Small intestine (tissue), 7 donors: ENCODE data around the gene TIFAB. TPM values are rescaled to one million over a fixed set of nuclear protein-coding genes. Genes with fewer than 3 reads are reported as not detected.

Experiments
- DNase-seq, 2 donors: peaks; one replicate each; pipeline versions ENCODE4 v3.0.0 to v3.0.0-alpha.2; 2013
- FAIRE-seq: peaks from 2 replicates; lab custom pipeline; 2012; peaks lifted over from hg19 to GRCh38; lab: Jason Lieb, UNC
- H3K27ac ChIP-seq, 3 donors: one replicate each; pipeline ENCODE4 v1.5.1; 2013; ENCODE audit warnings: low read length in 2 of 3, mild to moderate bottlenecking in 2 of 3, control low read depth in 1 of 3, inconsistent platforms in 1 of 3, low read depth in 1 of 3, moderate library complexity in 1 of 3
- H3K27me3 ChIP-seq, 3 donors: one replicate each; pipeline ENCODE4 v1.6.1; 2013; ENCODE audit warnings: low read length in 3 of 3, inconsistent platforms in 1 of 3; ENCODE audit not compliant: control insufficient read depth in 3 of 3, insufficient read depth in 3 of 3
- H3K36me3 ChIP-seq, 3 donors: one replicate each; pipeline ENCODE4 v1.6.1; 2013; ENCODE audit warnings: low read length in 3 of 3, inconsistent platforms in 1 of 3, low read depth in 1 of 3, mild to moderate bottlenecking in 1 of 3, moderate library complexity in 1 of 3; ENCODE audit not compliant: control insufficient read depth in 3 of 3, insufficient read depth in 2 of 3
- H3K4me1 ChIP-seq, 3 donors: one replicate each; pipeline ENCODE4 v1.6.1; 2013; ENCODE audit warnings: low read length in 2 of 3, inconsistent platforms in 1 of 3, low read depth in 1 of 3, mild to moderate bottlenecking in 1 of 3, moderate library complexity in 1 of 3; ENCODE audit not compliant: control insufficient read depth in 3 of 3, insufficient read depth in 2 of 3
- H3K4me3 ChIP-seq, 3 donors: one replicate each; pipeline ENCODE4 v1.5.1; 2013; ENCODE audit warnings: low read length in 3 of 3, control low read depth in 1 of 3, inconsistent platforms in 1 of 3, low read depth in 1 of 3, mild to moderate bottlenecking in 1 of 3, moderate library complexity in 1 of 3
- H3K9me3 ChIP-seq, 2 donors: one replicate each; pipeline ENCODE4 v1.6.1; 2013; ENCODE audit warnings: low read depth in 1 of 2, low read length in 1 of 2; ENCODE audit not compliant: control insufficient read depth in 2 of 2, insufficient read depth in 1 of 2
- WGBS, 3 donors: extraction: QIAGEN DNeasy Blood & Tissue Kit; methylation state at CpG; one replicate each; pipeline ENCODE4 v1.1.7; 2013; 5-methylcytosine and 5-hydroxymethylcytosine counted together
- polyA plus RNA-seq, 4 donors: library from polyadenylated mRNA; stranded (reverse) in 3 of 4; unstranded in 1 of 4; fragments of 200-250 nt in 3 of 4; fragments of 120-200 nt in 1 of 4; gene quantifications; one replicate each; pipeline versions ENCODE4 v1.2.1 to v1.2.3, GENCODE V29; 2013
- donor health status: healthy with polysubstance abuse.
- donor health status: control.
- donor health status: control.
- donor health status: Bipolar disorder and iron deficiency.
- donor health status: healthy.

The TIFAB gene
- polyA plus RNA-seq, 4 donors = 0.07 to 1.4 (median 0.27) TPM; not detected in 1

- peak; percentile 6 to 31 for DNase-seq
- no peak for FAIRE-seq
- WGBS, 3 donors = 5 to 12% (median 6%) methylated on average over 38 to 40 of the region's 40 CpGs
These were observed 39.6 kb upstream of the TIFAB start for GRCh38 chr5:135491552-135492318.

GRCh38 chr5:135491038-135491551 lies 38.9 kb upstream of the TIFAB start:
- H3K27me3 ChIP-seq = peaks cover 8 to 90% (median 31%) of the 10 kb centered on the region in 3 donors
- H3K9me3 ChIP-seq = no peaks in the 10 kb centered on the region
- peaks cover 0 to 17% (median 0%) of the 10 kb centered on the region in 3 donors for H3K4me1 ChIP-seq
- no peak overlapping the region for H3K4me3 ChIP-seq
- no peaks in the 10 kb centered on the region for H3K36me3 ChIP-seq
- no peak for DNase-seq
- H3K27ac ChIP-seq = no peak overlapping the region
- WGBS, 3 donors = 24 to 26% (median 26%) methylated on average over 14 of the region's 14 CpGs
- no peak for FAIRE-seq

More at GRCh38 chr5:135491552-135492318, 39.6 kb upstream of the TIFAB start:
- no peaks in the 10 kb centered on the region for H3K36me3 ChIP-seq
- no peaks in the 10 kb centered on the region for H3K9me3 ChIP-seq
- no peak overlapping the region for H3K27ac ChIP-seq
- no peak overlapping the region for H3K4me3 ChIP-seq
- H3K27me3 ChIP-seq = peaks cover 8 to 86% (median 30%) of the 10 kb centered on the region in 3 donors
- H3K4me1 ChIP-seq = peaks cover 0 to 17% (median 0%) of the 10 kb centered on the region in 3 donors

- DNase-seq (peak in 1 of 2 donors; percentile 11), FAIRE-seq (no peak)
- Histone ChIP-seq H3K4me3 (no peak overlapping the region), H3K9me3 (no peaks in the 10 kb centered on the region), H3K27ac (no peak overlapping the region), H3K27me3 (peaks cover 8 to 96% (median 34%) of the 10 kb centered on the region in 3 donors), H3K4me1 (peaks cover 0 to 17% (median 0%) of the 10 kb centered on the region in 3 donors), H3K36me3 (no peaks in the 10 kb centered on the region)
- 26 to 36% (median 28%) methylated on average over 49 of the region's 49 CpGs for WGBS, 3 donors
These were observed 38.3 kb upstream of the TIFAB start for GRCh38 chr5:135490245-135491037.

GRCh38 chr5:135489466-135490244 lies 37.5 kb upstream of the TIFAB start:
- FAIRE-seq = no peak
- WGBS, 3 donors = 6 to 12% (median 9%) methylated on average over 53 of the region's 53 CpGs
- Histone ChIP-seq H3K9me3 (no peaks in the 10 kb centered on the region), H3K27ac (no peak overlapping the region), H3K36me3 (no peaks in the 10 kb centered on the region), H3K27me3 (peaks cover 8 to 94% (median 34%) of the 10 kb centered on the region in 3 donors), H3K4me3 (no peak overlapping the region), H3K4me1 (peaks cover 0 to 17% (median 0%) of the 10 kb centered on the region in 3 donors)
- DNase-seq = peak in 1 of 2 donors; percentile 18

GRCh38 chr5:135488727-135489465 lies 36.7 kb upstream of the TIFAB start:
- 4 to 5% (median 4%) methylated on average over 43 to 44 of the region's 44 CpGs for WGBS, 3 donors
- DNase-seq (peak in 1 of 2 donors; percentile 26), FAIRE-seq (no peak)
- Histone ChIP-seq H3K36me3 (no peaks in the 10 kb centered on the region), H3K27ac (no peak overlapping the region), H3K9me3 (no peaks in the 10 kb centered on the region), H3K4me3 (no peak overlapping the region), H3K4me1 (peaks cover 0 to 17% (median 0%) of the 10 kb centered on the region in 3 donors), H3K27me3 (peaks cover 8 to 90% (median 34%) of the 10 kb centered on the region in 3 donors)

- no peak for FAIRE-seq
- peaks cover 8 to 86% (median 34%) of the 10 kb centered on the region in 3 donors for H3K27me3 ChIP-seq
- H3K36me3 ChIP-seq = no peaks in the 10 kb centered on the region
- no peaks in the 10 kb centered on the region for H3K9me3 ChIP-seq
- no peak overlapping the region for H3K27ac ChIP-seq
- WGBS, 3 donors = 33 to 49% (median 44%) methylated on average over 11 of the region's 11 CpGs
- DNase-seq = no peak
- no peak overlapping the region for H3K4me3 ChIP-seq
- peaks cover 0 to 17% (median 0%) of the 10 kb centered on the region in 3 donors for H3K4me1 ChIP-seq
These were observed 35.8 kb upstream of the TIFAB start for GRCh38 chr5:135487839-135488514.

- FAIRE-seq = no peak
These were observed 34.9 kb upstream of the TIFAB start for GRCh38 chr5:135487037-135487395.

More at GRCh38 chr5:135487037-135487395, 34.9 kb upstream of the TIFAB start:
- WGBS, 3 donors = 27 to 60% (median 36%) methylated on average over 1 of the region's 1 CpG
- H3K36me3 ChIP-seq = no peaks in the 10 kb centered on the region
- no peaks in the 10 kb centered on the region for H3K9me3 ChIP-seq
- H3K27me3 ChIP-seq = peaks cover 4 to 80% (median 34%) of the 10 kb centered on the region in 3 donors
- no peak overlapping the region for H3K4me3 ChIP-seq
- peaks cover 0 to 17% (median 0%) of the 10 kb centered on the region in 3 donors for H3K4me1 ChIP-seq
- no peak overlapping the region for H3K27ac ChIP-seq
- no peak for DNase-seq
